GM18511 (cell line): ENCODE measurements around the gene USP37.

Source experiments
- ATAC-seq: cut with Tn5 transposase; IDR thresholded peaks from one replicate; pipeline ENCODE4 v1.9.1; 2021; ENCODE audit warnings: mild to moderate bottlenecking, moderate library complexity; ENCODE audit not compliant: unreplicated experiment

Gene USP37

DNA sequence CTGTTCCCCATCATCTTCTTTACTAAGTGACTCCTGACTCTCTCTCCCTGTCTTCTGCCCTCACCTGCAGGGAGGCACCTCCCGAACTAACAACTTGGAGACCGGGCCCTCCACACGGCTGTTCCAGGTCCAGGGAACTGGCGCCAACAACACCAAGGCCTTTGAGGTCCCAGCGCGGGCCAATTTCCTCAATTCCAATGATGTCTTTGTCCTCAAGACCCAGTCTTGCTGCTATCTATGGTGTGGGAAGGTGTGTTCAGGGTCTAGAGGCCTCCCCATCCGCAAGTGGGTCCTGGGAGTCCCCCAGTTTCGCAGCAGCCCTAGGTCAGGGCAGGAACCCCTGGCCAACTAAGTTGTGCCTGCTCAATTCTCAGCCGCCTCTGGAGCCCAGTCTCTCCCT is 133.7 kb downstream of the USP37 start:
- ATAC-seq: no peak

DNA sequence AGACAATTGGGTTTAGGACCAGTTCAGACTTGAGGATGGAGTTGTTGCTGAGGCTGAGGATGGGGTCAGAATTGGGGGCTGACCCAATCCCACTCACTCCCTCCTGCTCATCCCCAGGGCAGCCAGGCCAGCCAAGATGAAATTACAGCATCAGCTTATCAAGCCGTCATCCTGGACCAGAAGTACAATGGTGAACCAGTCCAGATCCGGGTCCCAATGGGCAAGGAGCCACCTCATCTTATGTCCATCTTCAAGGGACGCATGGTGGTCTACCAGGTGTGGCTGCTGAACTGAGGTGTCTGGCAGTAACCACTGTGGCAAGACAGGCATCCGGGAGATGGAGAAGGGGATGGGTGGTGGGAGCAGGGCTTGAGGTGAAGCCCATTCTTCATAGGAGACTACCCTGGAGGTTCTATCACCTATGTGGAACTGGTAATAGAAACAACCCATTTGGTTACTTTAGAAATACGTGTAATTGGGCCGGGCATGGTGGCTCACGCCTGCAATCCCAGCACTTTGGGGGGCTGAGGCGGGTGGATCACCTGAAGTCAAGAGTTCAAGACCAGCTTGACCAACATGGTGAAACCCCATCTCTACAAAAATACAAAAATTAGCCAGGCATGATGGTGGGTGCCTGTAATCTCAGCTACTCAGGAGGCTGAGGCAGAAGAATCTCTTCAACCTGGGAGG is 135.3 kb downstream of the USP37 start:
- ATAC-seq: no peak

DNA sequence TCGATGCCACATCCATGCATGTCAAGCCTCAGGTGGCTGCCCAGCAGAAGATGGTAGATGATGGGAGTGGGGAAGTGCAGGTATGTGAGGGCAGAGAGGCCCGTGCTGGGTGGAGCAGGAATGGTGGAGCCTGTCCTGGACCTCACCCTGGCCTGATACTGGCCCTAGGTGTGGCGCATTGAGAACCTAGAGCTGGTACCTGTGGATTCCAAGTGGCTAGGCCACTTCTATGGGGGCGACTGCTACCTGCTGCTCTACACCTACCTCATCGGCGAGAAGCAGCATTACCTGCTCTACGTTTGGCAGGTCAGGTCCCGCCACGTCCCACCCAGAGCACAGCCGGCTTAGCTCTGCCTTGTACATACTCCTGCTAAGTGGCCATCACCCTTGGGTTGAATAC is 136.3 kb downstream of the USP37 start:
- ATAC-seq: no peak

DNA sequence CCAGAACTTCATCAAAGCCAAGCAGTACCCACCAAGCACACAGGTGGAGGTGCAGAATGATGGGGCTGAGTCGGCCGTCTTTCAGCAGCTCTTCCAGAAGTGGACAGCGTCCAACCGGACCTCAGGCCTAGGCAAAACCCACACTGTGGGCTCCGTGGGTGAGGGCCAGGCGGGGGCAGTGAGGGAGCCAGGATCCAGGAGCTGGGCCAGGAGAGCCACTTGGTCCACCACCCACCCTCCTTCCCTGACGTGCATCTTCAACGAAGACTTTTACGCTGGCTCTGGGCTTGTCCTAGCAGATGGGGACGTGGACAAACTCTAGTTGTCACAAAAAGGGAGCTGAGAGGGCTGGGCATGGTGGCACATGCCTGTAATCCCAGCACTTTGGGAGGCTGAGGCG is 137.4 kb downstream of the USP37 start:
- no peak for ATAC-seq

DNA sequence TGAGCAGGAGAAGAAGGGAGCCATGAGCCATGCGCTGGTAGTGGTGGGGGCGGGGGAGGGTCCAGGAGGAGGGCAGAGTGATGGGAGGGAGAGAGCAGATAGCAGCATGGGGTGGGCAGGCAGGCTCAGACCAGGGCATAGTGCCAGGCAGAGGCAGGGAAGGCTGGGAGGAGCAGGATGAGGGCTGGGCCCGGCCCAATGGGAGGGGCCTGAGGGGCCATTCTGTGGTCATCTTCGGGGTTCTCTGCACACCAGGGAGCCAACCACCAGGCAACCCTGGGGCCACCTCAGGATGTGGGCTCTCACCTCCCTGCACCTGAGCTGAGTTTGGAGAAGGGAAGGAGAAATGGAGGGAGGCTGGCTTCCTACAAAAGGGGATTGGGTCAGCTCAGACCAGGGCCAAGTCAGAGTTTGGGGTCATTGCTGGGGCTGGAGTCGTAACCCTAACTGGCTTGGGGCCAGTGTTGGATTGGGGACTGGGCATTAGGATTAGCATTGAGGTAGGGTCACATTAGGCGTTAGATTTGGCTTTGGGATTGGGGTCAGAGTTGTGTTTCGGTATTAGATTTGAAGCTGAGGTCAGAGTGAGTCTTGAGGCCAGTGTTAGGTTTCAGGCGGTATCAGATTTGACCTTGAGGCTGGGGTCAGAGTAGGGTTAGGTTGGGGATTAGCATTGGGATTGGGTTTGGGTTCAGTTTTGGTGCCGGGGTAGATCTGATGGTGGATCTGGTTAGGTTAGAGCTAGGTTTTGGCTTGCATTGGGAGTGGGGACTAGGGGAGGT is 138.0 kb downstream of the USP37 start:
- ATAC-seq: no peak

DNA sequence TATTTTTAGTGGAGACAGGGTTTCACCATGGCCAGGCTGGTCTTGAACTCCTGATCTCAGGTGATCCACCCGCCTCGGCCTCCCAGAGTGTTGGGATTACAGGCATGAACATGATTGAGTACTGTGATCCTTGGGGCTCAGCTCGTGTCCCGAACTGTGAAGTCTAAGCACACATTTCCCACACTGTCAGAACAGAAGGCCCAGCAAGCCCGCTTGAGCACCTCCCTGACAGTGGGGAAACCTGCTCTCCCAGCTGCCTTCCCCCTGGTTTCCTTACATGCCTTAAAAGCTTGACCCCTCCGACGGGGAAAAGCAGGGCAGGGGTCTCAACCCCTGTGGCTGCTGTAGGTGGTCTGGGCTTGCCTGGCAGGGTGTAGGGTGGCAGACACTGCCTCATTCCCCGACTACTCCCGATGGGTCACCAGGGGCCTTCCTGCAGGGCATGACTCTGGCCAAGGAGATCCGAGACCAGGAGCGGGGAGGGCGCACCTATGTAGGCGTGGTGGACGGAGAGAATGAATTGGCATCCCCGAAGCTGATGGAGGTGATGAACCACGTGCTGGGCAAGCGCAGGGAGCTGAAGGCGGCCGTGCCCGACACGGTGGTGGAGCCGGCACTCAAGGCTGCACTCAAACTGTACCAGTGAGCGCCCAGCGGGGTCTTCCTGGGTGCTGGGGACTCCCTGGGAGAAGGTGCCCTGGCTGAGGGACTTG is 139.1 kb downstream of the USP37 start:
- no peak for ATAC-seq

DNA sequence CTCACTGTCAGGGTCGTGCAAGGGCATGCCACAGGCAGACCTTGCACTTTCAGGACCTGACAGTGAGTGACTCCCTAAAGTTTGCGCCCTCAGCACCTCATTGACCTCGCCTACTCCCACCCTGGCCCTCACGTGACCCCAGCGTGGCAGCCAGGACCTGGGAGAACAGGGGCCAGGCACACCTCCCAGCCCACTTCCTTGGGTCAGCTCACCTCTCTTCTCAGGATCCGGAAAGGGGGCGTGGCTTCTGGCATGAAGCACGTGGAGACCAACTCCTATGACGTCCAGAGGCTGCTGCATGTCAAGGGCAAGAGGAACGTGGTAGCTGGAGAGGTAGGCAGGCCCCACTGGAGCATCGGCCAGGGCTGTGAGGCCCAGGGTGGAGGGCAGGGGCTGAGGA is 140.4 kb downstream of the USP37 start:
- no peak for ATAC-seq

DNA sequence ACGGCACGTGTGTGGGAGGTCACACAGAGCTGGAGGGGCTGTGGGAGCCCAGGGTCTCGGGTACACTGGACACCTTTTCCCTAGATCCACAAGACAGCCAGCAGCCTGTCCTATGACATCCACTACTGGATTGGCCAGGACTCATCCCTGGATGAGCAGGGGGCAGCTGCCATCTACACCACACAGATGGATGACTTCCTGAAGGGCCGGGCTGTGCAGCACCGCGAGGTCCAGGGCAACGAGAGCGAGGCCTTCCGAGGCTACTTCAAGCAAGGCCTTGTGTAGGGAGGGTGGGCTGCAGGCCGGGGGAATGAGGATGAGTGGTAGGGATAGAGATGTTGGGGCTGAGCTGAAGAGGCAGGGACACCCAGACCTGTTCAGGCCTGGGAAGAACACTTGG is 142.6 kb downstream of the USP37 start:
- no peak for ATAC-seq

DNA sequence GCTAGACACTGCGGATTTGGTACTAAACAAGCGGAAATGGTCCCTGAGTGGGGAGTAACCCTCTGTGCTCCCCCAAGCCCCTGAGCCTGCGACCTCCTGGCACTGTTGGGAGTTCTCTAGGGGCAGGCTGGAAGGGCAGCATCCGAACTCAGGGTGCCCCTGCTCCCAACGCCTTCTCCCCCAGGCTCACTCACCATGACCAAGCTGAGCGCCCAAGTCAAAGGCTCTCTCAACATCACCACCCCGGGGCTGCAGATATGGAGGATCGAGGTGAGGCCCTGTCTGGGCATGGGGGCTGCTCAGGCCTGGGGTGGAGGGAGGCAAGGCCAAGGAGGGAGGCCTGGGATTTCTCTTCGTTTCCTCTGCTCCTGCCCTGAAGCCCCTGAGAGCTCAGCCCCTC is 144.6 kb downstream of the USP37 start:
- ATAC-seq: no peak

DNA sequence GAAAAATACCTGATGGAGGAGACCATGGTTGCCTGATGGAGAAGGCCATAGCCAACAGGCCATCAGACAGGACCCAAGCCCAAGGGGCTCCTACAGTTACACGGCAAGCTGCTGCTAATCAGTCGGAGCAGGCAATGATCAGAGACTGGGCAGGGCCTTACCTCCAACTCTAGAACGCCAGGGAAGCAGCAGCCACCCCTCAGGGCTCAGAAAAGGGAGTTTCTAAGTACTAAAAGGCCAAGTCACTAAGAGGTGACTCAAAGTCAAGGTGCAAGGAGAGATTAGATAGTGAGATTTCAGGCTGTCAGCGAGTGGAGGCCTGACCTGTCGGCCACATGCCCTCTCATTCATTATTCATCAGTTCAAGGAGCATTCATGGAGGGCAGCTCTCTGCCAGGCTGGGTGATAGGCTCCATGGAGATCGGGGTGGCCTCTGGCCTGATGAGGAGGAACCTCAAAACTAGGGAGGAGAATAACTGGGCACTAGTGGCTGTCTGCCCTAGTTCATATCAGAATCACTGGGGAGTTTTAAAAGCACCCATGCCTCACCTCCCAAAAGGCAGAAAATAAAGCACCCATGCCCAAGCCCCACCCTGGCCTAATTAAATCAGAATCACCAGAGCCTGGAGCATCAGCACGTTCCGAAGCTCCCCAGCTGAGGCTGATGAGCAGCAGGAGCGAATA is 145.6 kb downstream of the USP37 start:
- no peak for ATAC-seq

DNA sequence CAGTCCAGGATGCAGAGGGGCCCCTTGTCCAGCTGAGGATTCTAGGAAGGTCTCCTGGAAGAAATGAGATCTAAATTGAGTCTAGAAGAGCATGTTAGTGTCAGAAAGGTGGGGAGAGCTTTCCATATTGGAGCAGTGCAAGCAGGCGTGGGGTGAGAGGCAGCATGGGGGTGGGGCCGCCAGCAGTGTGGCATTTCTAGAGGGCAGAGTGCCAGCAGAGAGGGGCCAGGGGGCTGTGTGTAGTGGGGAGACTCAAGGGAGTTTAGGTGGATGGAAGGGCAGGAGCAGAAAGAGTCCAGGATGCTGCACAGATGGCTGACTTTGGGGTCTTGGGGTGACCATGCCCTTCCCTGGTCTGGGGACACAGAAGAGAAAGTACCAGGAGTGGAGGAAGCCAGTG is 147.1 kb downstream of the USP37 start:
- no peak for ATAC-seq

DNA sequence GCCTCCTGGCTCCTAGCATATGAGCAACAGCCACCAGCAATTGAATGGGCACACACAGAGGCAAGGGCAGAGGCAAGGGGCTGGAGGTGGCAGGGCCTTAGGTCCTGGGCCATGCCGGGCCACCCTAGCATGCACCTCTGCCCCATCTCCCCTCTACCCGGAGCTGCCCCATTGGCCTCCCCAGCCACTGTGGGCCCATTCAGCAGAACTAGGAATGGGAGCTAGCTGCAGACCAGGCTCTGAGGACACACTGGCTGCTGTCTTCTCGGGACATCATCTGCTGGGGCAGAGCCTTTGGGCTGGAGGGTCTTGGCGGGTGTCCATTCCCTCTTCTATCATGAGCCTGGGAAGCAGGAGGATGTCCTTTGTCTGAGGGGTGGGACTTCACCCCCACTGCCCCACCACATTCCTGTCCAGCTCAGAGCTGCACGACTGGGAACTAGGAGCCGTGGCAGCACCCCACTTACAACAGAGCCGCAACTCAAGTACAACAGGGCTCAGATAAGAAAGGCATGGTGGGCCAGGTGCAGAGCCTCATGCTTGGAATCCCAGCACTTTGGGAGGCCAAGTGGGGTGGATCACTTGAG is 148.4 kb downstream of the USP37 start:
- ATAC-seq: no peak

DNA sequence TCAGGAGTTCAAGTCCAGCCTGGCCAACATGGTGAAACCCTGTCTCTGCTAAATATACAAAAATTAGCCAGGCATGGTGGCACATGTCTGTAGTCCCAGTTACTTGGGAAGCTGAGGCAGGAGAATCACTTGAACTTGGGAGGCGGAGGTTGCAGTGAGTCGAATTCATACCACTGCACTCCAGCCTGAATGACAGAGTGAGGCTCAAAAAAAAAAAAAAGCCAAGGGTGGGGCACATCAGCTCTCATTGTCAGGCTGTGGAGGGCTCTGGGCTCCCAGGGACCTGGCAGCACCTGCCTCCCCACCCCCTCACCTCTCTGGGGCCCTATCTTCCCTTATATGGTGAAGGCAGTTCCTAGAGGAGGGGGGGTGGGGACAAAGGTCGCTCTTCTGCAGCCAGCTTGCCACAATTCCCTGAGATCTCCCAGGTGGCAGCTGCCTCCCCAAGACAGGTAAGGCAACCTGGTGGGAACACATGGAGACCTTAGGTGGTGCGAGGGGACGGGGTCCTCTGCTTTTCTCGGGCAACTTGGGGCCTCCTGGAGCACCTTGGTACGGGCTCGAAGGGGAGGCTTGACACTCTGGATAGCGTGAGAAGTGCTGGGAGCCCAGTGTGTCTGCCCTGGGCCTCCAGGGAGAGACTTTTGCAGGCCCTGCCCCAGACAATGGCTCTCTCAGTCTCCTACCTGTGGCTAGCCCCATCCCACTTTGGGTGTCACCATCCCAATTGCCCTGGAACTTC is 149.3 kb downstream of the USP37 start, which contains the start of gene VIL1:
Gene VIL1, plus strand, starts transcription at position 407 of the 742 bp plus-strand sequence. CDS start 4,656 bp downstream, outside the sequence.
- no peak for ATAC-seq

DNA sequence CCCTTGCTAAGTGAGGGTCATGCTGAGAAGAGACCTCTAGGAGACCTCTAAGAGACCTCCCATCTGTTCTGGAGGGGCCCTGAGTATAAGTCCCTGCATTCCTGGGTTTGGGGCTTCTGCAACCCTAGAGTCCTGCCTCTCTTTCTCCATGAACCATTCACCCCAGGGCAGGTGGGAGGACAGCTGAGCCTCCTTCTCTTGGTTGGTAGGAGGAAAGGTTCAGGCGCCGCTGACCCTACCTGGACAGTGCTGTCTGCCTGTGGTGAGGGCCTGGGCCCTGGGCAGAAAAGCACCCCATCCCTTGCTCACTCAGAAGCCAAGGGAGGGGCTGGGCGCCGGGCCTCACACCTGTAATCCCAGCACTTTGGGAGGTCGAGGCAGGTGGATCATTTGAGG is 149.8 kb downstream of the USP37 start:
- ATAC-seq: no peak

DNA sequence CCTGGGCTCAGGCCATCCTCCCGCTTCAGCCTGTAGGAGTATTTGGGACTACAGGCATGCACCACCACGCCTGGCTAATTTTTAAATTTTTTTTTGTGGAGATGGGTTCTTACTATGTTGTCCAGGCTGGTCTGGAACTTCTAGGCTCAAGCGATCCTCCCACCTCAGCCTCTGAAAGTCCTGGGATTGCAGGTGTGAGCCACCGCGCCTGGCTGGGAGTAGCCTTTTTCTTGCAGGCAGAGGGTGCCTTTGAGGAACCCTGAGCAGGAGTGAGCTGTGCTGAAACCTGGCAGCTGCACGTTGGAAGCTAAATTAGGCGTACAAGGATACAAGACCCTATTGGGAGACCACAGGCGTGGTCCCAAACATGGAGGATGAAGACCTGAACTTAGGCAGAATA is 160.4 kb downstream of the USP37 start:
- no peak for ATAC-seq

DNA sequence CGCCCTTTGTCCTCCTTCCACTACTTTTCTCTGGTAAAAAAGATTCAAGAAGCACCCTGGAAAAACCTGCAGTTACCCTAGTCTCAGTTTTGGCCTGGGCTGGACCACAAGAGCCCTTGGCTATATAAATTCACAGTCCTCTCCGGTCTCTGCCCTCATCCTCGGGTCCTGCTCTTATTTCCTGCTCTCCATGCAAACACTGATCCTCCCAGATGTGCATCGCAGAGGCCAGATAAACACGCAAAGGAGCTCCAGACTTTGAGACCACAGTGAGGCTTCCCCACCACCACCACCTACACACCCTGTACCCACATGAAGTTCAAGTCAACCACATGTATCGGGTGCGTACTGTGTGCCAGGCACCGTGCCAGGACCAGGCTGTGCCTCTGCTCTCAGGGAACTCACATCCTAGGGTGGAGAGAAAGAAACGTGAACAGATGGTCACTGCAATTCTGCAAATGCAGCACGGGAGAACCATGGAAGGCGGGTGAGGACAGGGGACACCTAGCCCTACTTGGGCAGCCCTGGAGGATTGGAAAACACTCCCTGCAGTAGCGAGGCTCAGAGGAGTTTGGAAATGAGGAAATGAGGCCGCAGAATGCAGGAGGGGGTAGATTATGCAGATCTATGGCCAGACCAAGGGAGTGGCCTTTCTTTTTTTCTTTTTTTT is 161.1 kb downstream of the USP37 start:
- ATAC-seq: peak; percentile 9

DNA sequence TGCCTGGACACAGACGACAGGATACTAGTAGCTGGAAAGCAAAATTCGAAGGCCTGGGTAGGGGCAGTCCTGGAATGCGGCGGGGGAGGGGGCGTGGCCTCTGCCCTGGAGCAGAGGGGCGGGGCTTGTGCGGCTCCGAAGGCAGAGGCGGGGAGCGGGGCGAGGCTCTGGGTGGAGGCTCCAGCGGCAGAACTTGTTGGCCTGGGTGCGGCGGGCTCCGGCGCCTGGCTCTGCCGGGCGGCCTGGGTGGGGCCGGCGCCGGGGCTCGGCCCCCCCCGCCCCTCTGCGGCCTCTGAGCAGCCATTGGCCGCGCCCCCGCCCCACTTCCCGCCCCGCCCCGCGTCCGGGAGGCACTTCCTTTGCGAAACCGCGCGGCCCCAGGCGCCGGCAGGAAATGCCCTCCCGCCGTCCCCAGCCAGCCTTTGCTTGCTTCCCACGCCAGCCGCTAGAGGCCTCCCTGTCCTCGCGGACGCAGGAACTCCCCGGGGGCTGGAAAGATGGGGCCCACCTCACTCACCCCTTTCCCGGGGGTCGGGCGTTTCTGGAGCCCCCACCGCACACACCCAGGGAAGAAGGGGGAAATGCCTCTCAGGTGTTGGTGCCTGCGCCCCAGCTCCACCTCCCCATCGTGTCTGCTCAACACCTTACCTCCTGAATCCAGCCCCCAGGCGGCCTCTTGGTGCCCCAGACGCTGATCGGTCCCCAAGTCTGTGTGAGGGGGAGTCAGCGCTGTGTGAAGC is 161.8 kb downstream of the USP37 start:
- ATAC-seq: peak; percentile 80

DNA sequence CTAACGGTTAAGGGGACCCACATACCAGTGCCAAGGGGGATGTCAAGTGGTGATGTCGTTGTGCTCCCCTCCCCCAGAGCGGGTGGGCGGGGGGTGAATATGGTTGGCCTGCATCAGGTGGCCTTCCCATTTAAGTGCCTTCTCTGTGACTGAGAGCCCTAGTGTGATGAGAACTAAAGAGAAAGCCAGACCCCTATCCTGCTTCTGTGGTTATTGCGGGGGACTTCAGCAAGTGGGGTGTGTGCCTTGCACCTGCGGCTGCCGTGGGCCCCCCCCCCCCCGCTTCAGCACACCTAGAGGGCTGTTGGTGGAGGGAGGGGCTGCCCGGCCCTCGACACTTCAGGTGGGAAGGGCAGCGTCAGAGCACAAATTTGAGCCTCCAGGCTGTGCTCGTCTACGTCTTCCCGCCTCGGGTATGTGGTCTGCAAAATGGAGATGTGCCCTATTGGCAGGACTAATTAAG is 162.4 kb downstream of the USP37 start:
- peak; percentile 31 for ATAC-seq
